ENCODE results near the gene GAST. TPM values are rescaled to one million over a fixed set of nuclear protein-coding genes. Genes with fewer than 3 reads are reported as not detected.
"Not testable (repeated sequence)": the region's sequence is repeated elsewhere in the genome, so short reads cannot be mapped to it uniquely, and the experiment has no call there.

The GAST gene
- total RNA-seq, 1 donor from 2014 or later, result not detected

DNA sequence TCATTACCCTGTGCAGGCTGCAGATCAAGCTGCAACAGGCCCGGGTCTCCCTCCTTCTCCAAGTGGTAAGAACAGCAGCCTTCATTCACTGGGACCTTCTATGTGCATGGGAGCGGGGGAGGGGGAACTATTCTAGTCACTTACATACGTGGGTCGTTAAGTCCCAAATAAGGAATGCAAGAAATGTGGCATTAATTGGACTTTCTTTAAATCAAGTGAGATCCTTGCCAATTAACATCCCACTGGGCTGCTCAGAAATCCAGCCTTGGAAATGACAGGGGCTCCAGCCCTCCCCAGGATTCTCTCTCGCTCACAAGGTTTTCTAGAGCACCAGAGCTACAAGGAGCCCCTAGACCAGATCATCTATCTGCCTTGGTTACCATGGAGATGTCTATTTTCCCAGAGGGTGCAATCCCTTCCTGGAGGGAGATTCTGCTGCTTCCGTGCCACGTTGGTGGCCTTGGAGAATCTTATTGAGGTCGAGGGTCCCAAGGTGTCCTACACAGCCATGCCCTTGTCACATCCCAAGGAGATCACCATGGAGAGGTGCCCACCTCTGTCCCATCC, 28.6 kb upstream of the GAST start:
- DNase-seq (ENCODE audit: low read depth), result no peak

DNA sequence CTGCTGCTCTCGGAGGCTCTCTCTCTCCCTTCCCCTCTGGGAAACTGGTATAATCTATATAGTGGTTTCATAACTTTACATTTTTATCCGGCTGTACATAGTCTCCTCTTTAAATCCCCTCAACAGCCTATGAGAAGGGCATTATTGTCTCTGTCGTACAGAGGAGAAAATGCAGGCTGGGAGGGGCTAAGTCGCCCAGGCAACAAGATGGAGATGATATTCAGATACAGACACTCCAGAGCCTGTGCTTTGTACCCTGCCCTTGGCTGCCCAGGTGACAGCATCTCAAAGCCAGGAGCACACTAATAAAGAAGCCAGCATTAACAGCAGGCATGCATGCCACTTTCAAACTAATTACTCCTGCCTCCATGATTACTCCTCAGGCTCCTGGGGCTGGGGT, 28.1 kb upstream of the GAST start:
- DNase-seq (ENCODE audit: low read depth), result no peak

DNA sequence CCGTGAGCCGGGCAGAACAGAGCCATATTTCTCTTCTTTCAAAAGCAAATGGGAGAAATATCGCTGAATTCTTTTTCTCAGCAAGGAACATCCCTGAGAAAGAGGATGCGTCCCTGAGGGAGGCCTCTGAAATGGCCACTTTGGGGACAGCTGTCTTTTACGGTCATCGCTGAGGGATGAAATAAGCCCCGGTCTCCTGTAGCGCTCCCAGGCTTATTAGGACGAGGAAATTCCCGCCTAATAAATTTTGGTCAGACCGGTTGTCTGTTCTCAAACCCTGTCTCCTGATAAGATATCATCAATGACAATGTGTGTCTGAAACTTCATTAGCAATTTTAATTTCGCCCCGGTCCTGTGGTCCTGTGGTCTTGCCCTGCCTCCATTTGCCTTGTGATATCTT, 26.4 kb upstream of the GAST start:
- not testable (repeated sequence) for DNase-seq (ENCODE audit: low read depth)

DNA sequence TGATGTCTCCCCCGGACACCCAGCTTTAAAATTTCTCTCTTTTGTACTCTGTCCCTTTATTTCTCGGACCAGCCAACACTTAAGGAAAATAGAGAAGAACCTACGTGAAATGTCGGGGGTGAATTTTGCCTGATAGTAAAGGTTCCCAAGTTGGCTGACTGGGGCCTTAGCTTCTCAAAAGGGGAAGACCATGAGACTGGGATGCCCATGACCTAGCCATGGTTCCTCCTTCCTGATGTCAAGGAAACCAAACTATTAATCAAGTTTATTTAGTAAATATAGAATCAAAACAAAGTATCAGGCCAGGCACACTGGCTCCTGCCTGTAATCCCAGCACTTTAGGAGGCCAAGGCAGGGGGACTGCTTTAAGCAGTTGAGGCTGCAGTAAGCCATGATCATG, 25.9 kb upstream of the GAST start:
- no peak for DNase-seq (ENCODE audit: low read depth)

DNA sequence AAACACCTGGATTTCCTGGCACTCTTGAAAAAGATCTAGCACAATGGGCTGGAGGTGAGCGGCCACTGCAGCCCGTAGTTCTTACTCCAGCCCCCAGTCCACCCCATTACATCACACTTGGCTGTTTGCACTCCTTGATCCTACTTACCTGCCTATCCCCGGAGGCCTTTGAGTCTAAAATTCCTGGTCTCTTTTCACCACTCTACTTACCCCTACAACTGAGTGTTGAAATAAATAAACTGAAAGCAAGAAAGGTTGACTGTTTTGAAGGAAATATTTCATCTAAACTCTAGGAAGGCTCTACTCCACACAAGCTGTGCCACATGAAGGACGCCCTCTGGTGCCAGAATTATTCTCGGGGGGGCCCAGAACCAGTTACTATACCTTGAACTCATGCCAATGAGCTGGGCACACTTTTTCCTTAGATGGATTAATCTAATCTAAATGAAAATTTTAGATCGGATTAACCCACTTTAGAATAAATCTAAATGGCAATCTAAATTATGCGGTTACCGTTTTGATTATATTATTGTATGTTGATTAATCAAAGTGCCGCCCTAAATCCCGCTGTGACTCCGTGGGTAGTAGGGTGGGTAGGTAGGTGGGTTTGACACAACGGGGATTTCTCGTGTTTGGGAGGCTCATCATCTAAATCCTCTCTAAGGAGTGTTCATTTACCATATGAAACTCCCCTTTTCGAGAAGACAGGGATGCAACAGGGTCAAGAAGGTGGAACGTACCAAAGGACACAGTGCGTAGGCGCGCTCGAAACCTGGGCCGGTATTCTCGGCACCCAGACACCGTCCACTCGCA, 24.1 kb upstream of the GAST start:
- peak; percentile 66 for DNase-seq (ENCODE audit: low read depth)

DNA sequence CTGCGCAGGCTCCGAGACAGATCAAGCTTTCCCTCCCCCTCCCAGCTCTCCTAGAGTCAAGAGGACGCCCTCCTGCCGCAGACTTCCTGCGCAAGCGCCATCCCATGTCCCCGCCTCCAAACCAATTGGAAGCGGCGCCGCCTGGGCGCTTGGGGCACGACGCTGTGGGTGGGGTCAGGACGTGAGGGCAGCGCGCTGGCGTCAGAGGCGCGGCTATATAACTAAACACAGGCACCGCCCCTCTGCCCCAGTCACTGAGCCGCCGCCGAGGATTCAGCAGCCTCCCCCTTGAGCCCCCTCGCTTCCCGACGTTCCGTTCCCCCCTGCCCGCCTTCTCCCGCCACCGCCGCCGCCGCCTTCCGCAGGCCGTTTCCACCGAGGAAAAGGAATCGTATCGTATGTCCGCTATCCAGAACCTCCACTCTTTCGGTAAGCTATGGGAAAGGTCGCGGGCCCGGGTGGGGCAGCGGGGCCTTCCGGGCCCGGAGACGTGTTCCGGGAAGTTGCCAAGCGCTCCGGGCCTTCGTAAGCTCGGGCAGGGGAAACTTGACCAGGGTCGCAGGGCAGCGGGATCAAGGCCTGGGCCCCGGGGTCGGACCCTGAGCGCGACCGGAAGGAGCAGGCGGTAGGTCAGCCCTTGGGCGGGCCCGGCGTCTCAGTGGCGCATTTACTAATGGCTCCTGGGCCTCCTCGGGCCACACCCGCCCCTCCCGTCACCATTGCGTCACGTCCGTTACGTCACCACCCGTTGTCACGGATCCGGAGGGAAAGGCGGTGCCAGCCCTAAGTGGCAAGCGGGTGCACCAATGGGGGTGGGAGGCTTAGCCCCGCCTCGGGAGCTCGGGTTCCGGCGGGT, 23.3 kb upstream of the GAST start, which contains the start of gene EIF1:
Gene EIF1 (plus strand): TSS at position 245 of the 856 bp plus-strand sequence. CDS start 154 bp downstream, at position 399.
- peak; percentile 98 for DNase-seq (ENCODE audit: low read depth)

DNA sequence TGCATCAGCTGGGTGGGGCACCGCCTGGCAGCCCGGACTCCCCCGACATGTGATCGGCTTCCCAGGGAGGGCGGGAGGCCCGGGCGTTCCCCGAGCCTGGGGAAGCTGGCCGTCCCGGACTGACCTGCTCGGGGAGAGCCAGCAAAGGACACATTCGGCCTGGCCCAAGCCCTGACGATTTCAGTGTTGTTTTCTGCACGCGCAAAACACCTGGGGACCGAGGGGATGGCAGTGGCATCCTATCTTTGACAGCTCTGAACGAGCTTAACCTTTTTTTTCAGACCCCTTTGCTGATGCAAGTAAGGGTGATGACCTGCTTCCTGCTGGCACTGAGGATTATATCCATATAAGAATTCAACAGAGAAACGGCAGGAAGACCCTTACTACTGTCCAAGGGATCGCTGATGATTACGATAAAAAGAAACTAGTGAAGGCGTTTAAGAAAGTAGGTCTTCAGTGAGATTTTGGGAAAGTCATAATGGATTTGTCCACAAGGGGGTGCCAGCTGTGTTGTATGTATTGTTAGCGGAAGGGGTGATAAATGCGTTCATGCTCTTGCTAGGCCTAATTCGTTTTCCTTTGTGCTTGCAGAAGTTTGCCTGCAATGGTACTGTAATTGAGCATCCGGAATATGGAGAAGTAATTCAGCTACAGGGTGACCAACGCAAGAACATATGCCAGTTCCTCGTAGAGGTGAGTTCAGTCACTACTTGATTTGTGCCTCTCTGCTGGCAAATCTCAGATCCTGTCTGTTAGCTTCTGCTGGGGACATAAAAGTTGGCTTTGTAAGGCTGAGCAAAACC, 22.4 kb upstream of the GAST start:
- DNase-seq (ENCODE audit: low read depth), result peak; percentile 57

DNA sequence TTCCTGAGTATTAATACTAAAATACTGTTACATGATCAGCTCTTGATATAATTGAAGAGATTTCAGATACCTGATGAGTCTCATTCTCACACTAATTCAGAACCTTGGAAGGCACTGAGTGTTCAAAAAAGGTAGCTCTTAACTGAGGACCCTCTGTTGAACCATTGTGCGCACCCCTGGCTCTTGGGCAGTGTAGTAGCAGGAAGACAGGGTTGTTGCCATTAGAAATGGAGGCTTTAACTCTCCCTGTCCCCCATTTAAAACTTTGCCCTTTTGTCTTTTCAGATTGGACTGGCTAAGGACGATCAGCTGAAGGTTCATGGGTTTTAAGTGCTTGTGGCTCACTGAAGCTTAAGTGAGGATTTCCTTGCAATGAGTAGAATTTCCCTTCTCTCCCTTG, 21.6 kb upstream of the GAST start:
- no peak for DNase-seq (ENCODE audit: low read depth)

DNA sequence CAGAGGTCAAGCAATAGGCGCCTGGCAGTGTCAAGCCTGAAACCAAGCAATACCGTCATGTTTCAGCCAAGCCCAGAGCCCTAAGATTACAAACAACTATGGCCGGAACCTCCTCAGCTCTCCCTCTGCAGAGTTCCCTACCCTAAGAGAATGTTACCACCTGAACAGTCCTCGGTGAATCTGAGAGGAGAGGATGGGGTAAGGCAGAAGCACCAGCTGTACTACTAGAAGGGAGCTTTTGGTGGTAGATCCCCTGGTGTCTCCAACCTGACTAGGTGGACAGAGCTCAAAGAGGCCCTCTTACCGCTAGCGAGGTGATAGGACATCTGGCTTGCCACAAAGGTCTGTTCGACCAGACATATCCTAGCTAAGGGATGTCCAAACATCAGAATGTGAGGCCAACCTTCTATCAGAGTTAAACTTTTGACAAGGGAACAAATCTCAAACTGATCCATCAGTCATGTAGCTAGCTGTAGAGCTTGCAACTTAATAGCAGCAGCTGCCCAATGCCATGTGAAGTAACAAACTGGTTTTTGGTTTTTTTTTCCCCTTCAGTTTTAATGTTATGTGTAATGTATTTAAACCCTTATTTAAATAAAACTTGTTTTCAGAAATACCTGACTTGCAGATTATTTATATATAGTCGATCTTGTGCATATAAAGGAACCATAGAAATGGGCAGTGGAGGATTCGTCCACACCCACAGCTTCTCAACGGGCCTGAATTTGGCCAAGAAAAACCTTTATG, 20.9 kb upstream of the GAST start:
- no peak for DNase-seq (ENCODE audit: low read depth)

DNA sequence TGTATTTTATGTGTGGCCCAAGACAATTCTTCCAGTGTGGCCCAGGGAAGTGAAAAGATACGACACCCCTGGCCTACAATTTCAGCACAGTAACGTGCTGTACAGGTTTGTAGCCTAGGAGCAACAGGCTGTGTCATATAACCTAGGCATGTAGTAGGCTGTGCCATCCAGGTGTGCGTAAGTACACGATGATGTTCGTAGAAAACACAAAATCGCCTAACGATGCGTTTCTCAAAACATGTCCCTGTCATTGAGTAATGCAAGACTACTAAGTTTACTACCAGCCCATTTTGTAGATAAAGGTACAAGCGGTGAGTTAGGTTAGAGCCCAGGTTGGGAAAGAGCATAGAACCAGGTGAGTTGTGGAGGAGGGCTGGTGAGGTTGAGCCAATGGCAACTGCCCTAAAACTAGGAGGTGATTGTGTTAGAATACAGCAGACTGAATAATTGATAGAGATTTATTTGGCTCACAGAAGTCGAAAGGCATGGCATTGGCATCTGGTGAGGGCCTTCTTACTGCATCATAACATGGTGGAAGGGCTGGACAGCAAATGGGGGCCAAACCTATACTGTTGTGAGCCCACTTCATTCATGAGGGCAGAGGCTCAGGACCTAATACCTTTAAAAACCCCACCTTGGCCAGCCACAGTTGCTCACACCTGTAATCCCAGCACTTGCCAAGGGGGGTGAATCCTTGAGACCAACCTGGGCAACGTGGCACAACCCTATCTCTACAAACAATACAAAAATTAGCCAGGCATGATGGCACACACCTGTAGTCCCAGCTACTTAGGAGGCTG, 19.2 kb upstream of the GAST start:
- DNase-seq (ENCODE audit: low read depth), result no peak

DNA sequence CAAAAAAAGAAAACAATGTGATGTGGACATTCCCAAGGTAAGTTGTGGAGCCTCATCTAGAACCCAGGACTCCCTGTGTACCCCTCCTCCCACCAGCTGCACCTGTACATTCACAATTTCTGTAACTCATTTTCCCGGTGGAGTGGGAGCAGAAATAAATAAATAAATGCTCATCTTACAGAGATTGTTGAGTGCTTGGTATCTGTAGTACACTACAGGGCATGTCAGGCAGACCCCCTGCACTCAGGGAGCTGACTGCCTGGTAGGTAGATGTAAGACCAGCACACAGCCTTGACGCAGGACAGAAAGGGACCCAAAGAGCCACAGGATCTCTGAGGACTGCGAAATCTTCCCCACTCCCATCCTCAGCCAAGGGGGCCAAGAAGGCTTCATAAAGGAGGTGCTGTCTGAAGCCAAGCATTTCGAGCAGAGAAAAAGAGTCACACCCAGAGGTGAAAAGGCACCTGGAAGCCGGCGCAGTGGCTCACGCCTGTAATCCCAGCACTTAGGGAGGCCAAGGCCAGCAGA, 16.9 kb upstream of the GAST start:
- no peak for DNase-seq (ENCODE audit: low read depth)

DNA sequence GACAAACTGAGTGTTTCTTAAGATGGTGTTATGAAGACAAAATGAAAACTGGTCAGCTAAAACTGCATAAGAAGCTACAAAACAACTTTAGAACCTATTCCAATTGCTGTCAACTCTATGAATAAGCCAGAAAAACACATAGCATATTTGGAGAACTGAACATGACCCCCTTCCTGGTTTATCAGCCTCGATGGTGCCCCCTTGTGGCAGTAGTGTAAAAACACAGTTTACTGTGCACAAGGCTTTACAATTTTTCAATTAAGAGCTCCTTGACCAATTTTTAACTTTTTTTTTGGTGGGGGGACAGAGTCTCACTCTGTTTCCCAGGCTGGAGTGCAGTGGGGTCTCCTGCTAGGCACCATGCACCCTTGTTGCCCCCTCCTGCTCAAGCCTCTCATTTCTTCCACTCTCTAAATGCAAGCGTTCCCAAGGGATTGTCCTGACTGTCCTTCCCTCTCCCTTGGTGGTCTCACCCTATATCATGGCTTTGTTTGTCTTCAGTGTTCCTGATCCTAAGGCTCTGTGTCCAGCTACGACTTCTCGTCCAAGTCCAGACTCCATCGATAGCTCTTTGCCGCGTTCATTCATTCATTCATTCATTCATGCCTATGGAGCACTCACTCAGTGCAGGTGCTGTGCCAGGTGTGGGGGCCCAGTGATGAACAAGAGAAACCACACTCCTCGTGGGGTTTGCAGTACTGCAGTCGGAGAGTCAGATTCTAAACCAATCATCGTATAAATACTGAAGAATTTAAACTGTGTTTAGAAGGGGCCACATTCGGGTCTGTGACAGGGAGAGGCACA, 16.0 kb upstream of the GAST start:
- peak; percentile 75 for DNase-seq (ENCODE audit: low read depth)

DNA sequence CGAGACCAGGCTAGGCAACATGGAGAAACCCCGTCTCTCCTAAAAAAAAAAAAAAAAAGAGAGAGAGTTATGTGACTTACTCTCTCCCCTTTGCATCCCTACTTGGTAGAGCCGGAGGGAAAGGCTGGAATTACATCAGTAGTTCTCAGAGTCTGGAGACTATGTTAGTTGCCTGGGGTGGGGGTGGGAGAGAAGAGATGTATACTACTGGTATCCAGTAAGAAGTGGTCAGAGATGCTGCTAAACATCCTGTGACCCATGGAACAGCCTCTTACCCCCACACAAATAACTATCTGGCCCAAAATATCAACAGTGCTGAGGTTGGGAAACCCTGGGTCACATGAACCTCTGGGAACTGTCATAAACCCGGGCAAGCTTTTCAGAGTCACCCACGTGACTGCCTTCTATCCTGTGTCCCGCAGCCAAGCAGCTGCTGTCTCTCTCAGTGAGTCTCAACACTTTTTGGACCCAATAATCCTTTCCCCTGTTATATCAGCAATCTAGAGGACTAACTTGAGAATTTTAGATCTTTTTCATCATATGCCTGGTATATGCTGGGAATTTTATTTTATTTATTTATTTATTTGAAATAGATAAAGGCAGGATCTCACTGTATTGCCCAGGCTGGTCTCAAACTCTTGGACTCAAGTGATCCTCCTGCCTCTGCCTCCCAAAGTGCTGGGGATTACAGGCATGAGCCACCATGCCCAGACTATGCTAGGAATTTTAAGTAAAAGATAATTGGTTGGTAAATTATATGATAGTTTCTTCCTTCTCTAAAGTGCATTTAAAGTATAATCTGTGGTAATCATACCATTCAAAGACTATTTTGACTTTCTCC, 14.8 kb upstream of the GAST start:
- peak; percentile 61 for DNase-seq (ENCODE audit: low read depth)

DNA sequence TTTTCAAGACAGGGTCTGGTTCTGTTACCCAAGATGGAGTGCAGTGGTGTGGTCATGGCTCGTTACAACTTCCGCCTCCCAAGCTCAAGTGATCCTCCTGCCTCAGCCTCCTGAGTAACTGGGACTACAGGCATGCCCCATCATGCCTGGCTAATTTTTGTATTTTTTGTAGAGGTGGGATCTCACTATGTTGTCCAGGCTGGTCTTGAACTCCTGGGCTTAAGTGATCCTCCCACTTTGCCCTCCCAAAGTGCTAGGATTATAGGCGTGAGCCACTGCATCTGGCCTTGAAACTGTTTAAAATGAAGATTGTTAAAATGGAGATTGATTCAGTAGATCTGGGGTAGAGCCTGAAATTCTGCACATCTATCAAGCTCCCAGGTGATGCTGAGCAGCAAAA, 11.3 kb upstream of the GAST start:
- not testable (repeated sequence) for DNase-seq (ENCODE audit: low read depth)

DNA sequence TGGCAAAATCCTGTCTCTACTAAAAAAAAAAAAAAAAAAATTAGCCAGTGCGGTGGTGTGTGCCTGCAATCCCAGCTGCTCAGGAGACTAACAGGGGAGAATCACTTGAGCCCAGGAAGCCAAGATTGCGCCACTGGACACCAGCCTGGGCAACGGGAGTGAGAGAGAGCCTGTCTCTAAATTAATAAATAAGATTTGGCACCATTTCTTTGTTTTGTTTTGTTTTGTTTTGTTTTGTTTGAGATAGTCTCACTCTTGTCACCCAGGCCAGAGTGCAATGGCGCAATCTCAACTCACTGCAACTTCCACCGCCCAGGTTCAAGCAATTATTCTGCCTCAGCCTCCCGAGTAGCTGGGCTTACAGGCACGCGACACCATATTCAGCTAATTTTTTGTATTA, 9.4 kb upstream of the GAST start:
- DNase-seq (ENCODE audit: low read depth), result no peak

DNA sequence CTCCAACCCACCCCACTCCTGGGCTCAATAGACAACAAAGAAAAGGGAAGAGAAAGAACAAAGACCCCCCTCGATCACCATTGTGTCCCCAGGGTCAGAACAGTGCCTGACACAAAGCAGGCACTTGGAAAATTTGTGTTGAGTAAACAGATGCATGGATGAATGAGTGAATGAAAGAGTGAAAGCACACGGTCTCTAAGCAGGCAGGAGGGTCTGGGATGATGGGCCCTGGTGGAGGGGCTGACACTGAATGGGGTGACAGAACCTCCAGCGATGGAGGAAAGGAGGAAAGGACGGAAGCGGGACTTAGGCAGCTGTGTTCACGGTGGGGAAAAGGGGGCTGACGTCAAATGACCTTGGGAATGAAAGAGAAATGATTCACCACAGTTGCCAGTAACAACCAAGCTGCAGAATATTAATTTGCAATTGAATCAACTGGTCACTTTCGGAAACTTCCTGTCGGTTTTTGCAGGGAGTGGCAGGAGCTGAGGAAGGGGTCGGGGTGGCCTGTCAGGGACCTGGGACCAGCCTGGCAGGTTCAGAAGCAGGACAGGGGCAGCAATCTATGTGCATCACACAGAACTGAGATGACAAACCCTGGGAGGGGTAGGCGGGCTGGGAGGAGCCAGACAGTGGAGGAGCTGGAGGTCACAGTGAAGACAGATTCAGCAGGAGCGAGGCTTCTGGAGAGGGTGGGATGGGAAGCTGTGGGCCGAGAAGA, 6.7 kb upstream of the GAST start:
- DNase-seq (ENCODE audit: low read depth), result peak; percentile 65
